Hepatocyte (in vitro differentiated cells): ENCODE measurements around the gene SRPRB.

Experiments used
- CTCF ChIP-seq: fragments of 200-600 bp; sonication (generic); IDR thresholded peaks from 2 replicates; pipeline ENCODE4 v1.5.1; 2016; ENCODE audit warnings: antibody characterized with exemption, mild to moderate bottlenecking; ENCODE audit not compliant: poor library complexity
- EZH2phosphoT487 ChIP-seq: fragments of 200-600 bp; sonication (generic); IDR thresholded peaks from one replicate; pipeline ENCODE4 v1.6.1; 2018; ENCODE audit warnings: antibody characterized with exemption, mild to moderate bottlenecking, low read depth, moderate library complexity; ENCODE audit not compliant: unreplicated experiment, severe bottlenecking

- no peak for TF ChIP-seq CTCF
- TF ChIP-seq EZH2phosphoT487 = no peak
Observed at GRCh38 chr3:133756716-133757694, 48.6 kb upstream of the SRPRB start.
